Peyer's patch (tissue), 4 donors: ENCODE measurements around the gene ELAVL1.

Source experiments
- POLR2A ChIP-seq, 2 donors: fragments of 450-650 bp; IDR thresholded peaks; one replicate each; pipeline ENCODE4 v1.5.1; 2017; ENCODE audit warnings: antibody characterized with exemption in 2 of 2, mild to moderate bottlenecking in 2 of 2, moderate library complexity in 2 of 2
- TF ChIP-seq, protein P1 (sequence below), 6 experiments: fragments of 450-650 bp in 4 of 6; fragments of 200-600 bp in 2 of 6; sonication (generic) in 1 of 6; IDR thresholded peaks; one replicate each; pipeline ENCODE4 v1.5.1; 2017 to 2019; ENCODE audit warnings: antibody characterized with exemption in 6 of 6, mild to moderate bottlenecking in 3 of 6, moderate library complexity in 1 of 6

GRCh38 chr19:7982651-7983099 is 22.8 kb downstream of the ELAVL1 start:
- TF ChIP-seq POLR2A (IDR thresholded peaks at IDR 0.05), result no peak
- TF ChIP-seq, protein P1, sequence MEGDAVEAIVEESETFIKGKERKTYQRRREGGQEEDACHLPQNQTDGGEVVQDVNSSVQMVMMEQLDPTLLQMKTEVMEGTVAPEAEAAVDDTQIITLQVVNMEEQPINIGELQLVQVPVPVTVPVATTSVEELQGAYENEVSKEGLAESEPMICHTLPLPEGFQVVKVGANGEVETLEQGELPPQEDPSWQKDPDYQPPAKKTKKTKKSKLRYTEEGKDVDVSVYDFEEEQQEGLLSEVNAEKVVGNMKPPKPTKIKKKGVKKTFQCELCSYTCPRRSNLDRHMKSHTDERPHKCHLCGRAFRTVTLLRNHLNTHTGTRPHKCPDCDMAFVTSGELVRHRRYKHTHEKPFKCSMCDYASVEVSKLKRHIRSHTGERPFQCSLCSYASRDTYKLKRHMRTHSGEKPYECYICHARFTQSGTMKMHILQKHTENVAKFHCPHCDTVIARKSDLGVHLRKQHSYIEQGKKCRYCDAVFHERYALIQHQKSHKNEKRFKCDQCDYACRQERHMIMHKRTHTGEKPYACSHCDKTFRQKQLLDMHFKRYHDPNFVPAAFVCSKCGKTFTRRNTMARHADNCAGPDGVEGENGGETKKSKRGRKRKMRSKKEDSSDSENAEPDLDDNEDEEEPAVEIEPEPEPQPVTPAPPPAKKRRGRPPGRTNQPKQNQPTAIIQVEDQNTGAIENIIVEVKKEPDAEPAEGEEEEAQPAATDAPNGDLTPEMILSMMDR (IDR thresholded peaks at IDR 0.05), result no peak
